ENCODE data around the gene FXYD3. TPM values are rescaled to one million over a fixed set of nuclear protein-coding genes. Genes with fewer than 3 reads are reported as not detected.
"Not testable (repeated sequence)": the region's sequence is repeated elsewhere in the genome, so short reads cannot be mapped to it uniquely, and the experiment has no call there.

Gene FXYD3
- total RNA-seq, 1 donor from 2014 or later, result not detected

GRCh38 chr19:35085947-35086346 is 29.7 kb upstream of the FXYD3 start:
- FAIRE-seq (no peak), DNase-seq (ENCODE audit: low spot score in 2 of 2) (no peak)

- DNase-seq (ENCODE audit: low spot score in 2 of 2) (no peak), FAIRE-seq (no peak)
These were observed 29.2 kb upstream of the FXYD3 start for GRCh38 chr19:35086455-35086854.

- DNase-seq (ENCODE audit: low spot score in 2 of 2) (no peak), FAIRE-seq (no peak)
These were observed 28.2 kb upstream of the FXYD3 start for GRCh38 chr19:35087393-35087792.

GRCh38 chr19:35088131-35088913 is 27.3 kb upstream of the FXYD3 start:
- FAIRE-seq (no peak), DNase-seq (ENCODE audit: low spot score in 2 of 2) (no peak)

- FAIRE-seq (no peak), DNase-seq (ENCODE audit: low spot score in 2 of 2) (no peak)
These were observed 26.1 kb upstream of the FXYD3 start for GRCh38 chr19:35089554-35089953.

GRCh38 chr19:35090160-35090505 is 25.5 kb upstream of the FXYD3 start:
- DNase-seq (ENCODE audit: low spot score in 2 of 2) (no peak), FAIRE-seq (no peak)

GRCh38 chr19:35090506-35091214 is 25.0 kb upstream of the FXYD3 start:
- FAIRE-seq, result no peak
- peak; percentile 73 to 79 for DNase-seq (ENCODE audit: low spot score in 2 of 2)

- DNase-seq (ENCODE audit: low spot score in 2 of 2), result no peak
- FAIRE-seq, result no peak
These were observed 22.2 kb upstream of the FXYD3 start for GRCh38 chr19:35093430-35093829.

- FAIRE-seq (no peak), DNase-seq (ENCODE audit: low spot score in 2 of 2) (no peak)
These were observed 21.5 kb upstream of the FXYD3 start for GRCh38 chr19:35093941-35094647.

GRCh38 chr19:35094656-35095055 is 21.0 kb upstream of the FXYD3 start:
- no peak for FAIRE-seq

GRCh38 chr19:35095667-35096368 is 19.8 kb upstream of the FXYD3 start:
- DNase-seq (ENCODE audit: low spot score in 2 of 2), result no peak
- FAIRE-seq, result no peak

More at GRCh38 chr19:35094656-35095055, 21.0 kb upstream of the FXYD3 start:
- DNase-seq (ENCODE audit: low spot score in 2 of 2), result no peak

- FAIRE-seq, result no peak
- DNase-seq (ENCODE audit: low spot score in 2 of 2), result no peak
These were observed 17.1 kb upstream of the FXYD3 start for GRCh38 chr19:35098413-35099049.

- DNase-seq (ENCODE audit: low spot score in 2 of 2) (no peak), FAIRE-seq (no peak)
These were observed 16.3 kb upstream of the FXYD3 start for GRCh38 chr19:35099155-35099896.

GRCh38 chr19:35099897-35100275 is 15.7 kb upstream of the FXYD3 start:
- FAIRE-seq (no peak), DNase-seq (ENCODE audit: low spot score in 2 of 2) (no peak)

- DNase-seq (ENCODE audit: low spot score in 2 of 2), result no peak
- no peak for FAIRE-seq
These were observed 14.8 kb upstream of the FXYD3 start for GRCh38 chr19:35100588-35101533.

GRCh38 chr19:35101949-35102348 is 13.7 kb upstream of the FXYD3 start:
- not testable (repeated sequence) for FAIRE-seq; DNase-seq (ENCODE audit: low spot score in 2 of 2)

- not testable (repeated sequence) for DNase-seq (ENCODE audit: low spot score in 2 of 2); FAIRE-seq
These were observed 12.0 kb upstream of the FXYD3 start for GRCh38 chr19:35103614-35104013.

- no peak for FAIRE-seq
- no peak for DNase-seq (ENCODE audit: low spot score in 2 of 2)
These were observed 11.3 kb upstream of the FXYD3 start for GRCh38 chr19:35104361-35104760.

- FAIRE-seq (no peak), DNase-seq (ENCODE audit: low spot score in 2 of 2) (no peak)
These were observed 10.6 kb upstream of the FXYD3 start for GRCh38 chr19:35105047-35105410.
